SK-N-SH (cell line): Measurements from ENCODE around the gene THADA. TPM values are rescaled to one million over a fixed set of nuclear protein-coding genes. Genes with fewer than 3 reads are reported as not detected.

Experiments used
- CTCF ChIA-PET: fragments of 300-600, 350-600 bp; formaldehyde crosslinking; extraction: SDS; loops from one replicate; lab custom pipeline; 2021; lab: Yijun Ruan, JAX
- POLR2A ChIA-PET: fragments of 350-600 bp; sonication (Branson Sonifier 250); formaldehyde crosslinking; extraction: SDS; loops from one replicate; lab custom pipeline; 2020; ENCODE audit warnings: antibody characterized with exemption, inconsistent platforms; lab: Yijun Ruan, JAX
- DNase-seq: peaks from one replicate; pipeline ENCODE4 v3.0.0; 2012
- H2AFZ ChIP-seq: fragments of 200-600 bp; sonication (generic); 2 replicates; pipeline ENCODE4 v1.8.1; 2016; ENCODE audit warnings: antibody characterized with exemption, mild to moderate bottlenecking, low read depth
- H3F3A ChIP-seq: fragments of 200-600 bp; sonication (generic); replicated peaks from 2 replicates; pipeline ENCODE3; 2016; ENCODE audit warnings: antibody characterized with exemption, mild to moderate bottlenecking; ENCODE audit not compliant: insufficient read depth
- H3K27ac ChIP-seq, 2 experiments: fragments of 200-500 bp in 1 of 2; fragments of 200-600 bp in 1 of 2; sonication (Bioruptor generic) in 1 of 2; sonication (generic), shearing (Covaris generic) in 1 of 2; 2 replicates each; pipeline versions ENCODE4 v1.5.1 to v1.6.1; 2014 to 2016; ENCODE audit warnings: low read depth in 2 of 2, inconsistent platforms in 1 of 2, low read length in 1 of 2, mild to moderate bottlenecking in 1 of 2, mixed read lengths in 1 of 2
- H3K27me3 ChIP-seq: fragments of 200-600 bp; sonication (generic), shearing (Covaris generic); 2 replicates; pipeline ENCODE4 v1.6.1; 2016; ENCODE audit warnings: mixed run types; ENCODE audit not compliant: insufficient read depth
- H3K36me3 ChIP-seq, 2 experiments: fragments of 200-500 bp in 1 of 2; fragments of 200-600 bp in 1 of 2; sonication (Bioruptor generic) in 1 of 2; sonication (generic) in 1 of 2; replicated peaks in 1 of 2; 2 replicates each; pipeline versions ENCODE3 to v1.5.1; 2014 to 2016; ENCODE audit warnings: low read length in 1 of 2, mild to moderate bottlenecking in 1 of 2; ENCODE audit not compliant: insufficient read depth in 2 of 2, control insufficient read depth in 1 of 2
- H3K4me1 ChIP-seq, 2 experiments: fragments of 200-500 bp in 1 of 2; fragments of 200-600 bp in 1 of 2; sonication (Bioruptor generic) in 1 of 2; sonication (generic), shearing (Covaris generic) in 1 of 2; 2 replicates each; pipeline versions ENCODE4 v1.5.1 to v1.6.1; 2014 to 2016; ENCODE audit warnings: low read depth in 1 of 2, low read length in 1 of 2, mixed run types in 1 of 2; ENCODE audit not compliant: insufficient read depth in 2 of 2, control insufficient read depth in 1 of 2
- H3K4me2 ChIP-seq: fragments of 200-600 bp; sonication (generic), shearing (Covaris generic); 2 replicates; pipeline ENCODE4 v1.6.1; 2017; ENCODE audit warnings: mixed run types
- H3K4me3 ChIP-seq, 2 experiments: fragments of 200-500 bp in 1 of 2; fragments of 200-600 bp in 1 of 2; sonication (Bioruptor generic) in 1 of 2; sonication (generic), shearing (Covaris generic) in 1 of 2; 2 replicates each; pipeline versions ENCODE4 v1.5.1 to v1.8.1; 2014 to 2016; ENCODE audit warnings: low read depth in 2 of 2, inconsistent platforms in 1 of 2, low read length in 1 of 2, mild to moderate bottlenecking in 1 of 2, mixed read lengths in 1 of 2, moderate library complexity in 1 of 2
- H3K79me2 ChIP-seq: fragments of 200-600 bp; sonication (generic); 2 replicates; pipeline ENCODE4 v1.8.1; 2017; ENCODE audit warnings: mild to moderate bottlenecking; ENCODE audit not compliant: insufficient read depth
- H3K9ac ChIP-seq: fragments of 200-600 bp; sonication (generic); 2 replicates; pipeline ENCODE4 v1.6.1; 2017; ENCODE audit warnings: mixed run types
- H3K9me2 ChIP-seq: fragments of 200-600 bp; sonication (generic); 2 replicates; pipeline ENCODE4 v1.6.1; 2017; ENCODE audit warnings: mixed run types
- H3K9me3 ChIP-seq: fragments of 200-600 bp; sonication (generic); 2 replicates; pipeline ENCODE4 v1.6.1; 2017; ENCODE audit warnings: mixed run types, mild to moderate bottlenecking, moderate library complexity
- H4K20me1 ChIP-seq: fragments of 200-600 bp; sonication (generic); 2 replicates; pipeline ENCODE4 v1.6.1; 2017; ENCODE audit warnings: mild to moderate bottlenecking, mixed run types; ENCODE audit not compliant: insufficient read depth
- CTCF ChIP-seq: fragments of 200-600 bp; sonication (generic); IDR thresholded peaks from 2 replicates; pipeline ENCODE4 v1.6.1; 2017; ENCODE audit warnings: antibody characterized with exemption, mild to moderate bottlenecking, moderate library complexity
- EP300 ChIP-seq, 2 experiments: IDR thresholded peaks; 2 replicates each; pipeline versions ENCODE4 v1.4.0 to v1.6.1; 2012; ENCODE audit warnings: borderline replicate concordance in 1 of 2, low read depth in 1 of 2, low read length in 1 of 2
- EZH2phosphoT487 ChIP-seq: fragments of 200-600 bp; sonication (generic); IDR thresholded peaks from 2 replicates; pipeline ENCODE4 v1.6.1; 2017; ENCODE audit warnings: low read depth, mixed run types, mild to moderate bottlenecking, antibody characterized with exemption, moderate library complexity, borderline replicate concordance
- FOSL2 ChIP-seq: IDR thresholded peaks from 2 replicates; pipeline ENCODE4 v1.4.0; 2012; ENCODE audit warnings: low read depth, mild to moderate bottlenecking, moderate library complexity, borderline replicate concordance
- FOXM1 ChIP-seq: IDR thresholded peaks from 2 replicates; pipeline ENCODE4 v1.4.0; 2012; ENCODE audit warnings: low read depth, mild to moderate bottlenecking
- GABPA ChIP-seq: IDR thresholded peaks from 2 replicates; pipeline ENCODE4 v1.4.0; 2012; ENCODE audit warnings: low read depth, mild to moderate bottlenecking
- GATA2 ChIP-seq: sonication (generic); formaldehyde crosslinking; IDR thresholded peaks from 2 replicates; pipeline ENCODE4 v1.5.0; 2020; ENCODE audit warnings: mild to moderate bottlenecking, missing genetic modification reagents
- JUND ChIP-seq: IDR thresholded peaks from 2 replicates; pipeline ENCODE4 v1.4.0; 2012
- MAX ChIP-seq: IDR thresholded peaks from 2 replicates; pipeline ENCODE4 v1.4.0; 2012; ENCODE audit warnings: low read depth
- MEF2A ChIP-seq: IDR thresholded peaks from 2 replicates; pipeline ENCODE4 v1.4.0; 2012; ENCODE audit warnings: low read depth, borderline replicate concordance
- NRF1 ChIP-seq: IDR thresholded peaks from 2 replicates; pipeline ENCODE4 v1.6.1; 2012; ENCODE audit warnings: low read depth, mild to moderate bottlenecking, low read length
- PBX3 ChIP-seq: IDR thresholded peaks from 2 replicates; pipeline ENCODE4; 2012
- RAD21 ChIP-seq: IDR thresholded peaks from 2 replicates; pipeline ENCODE4 v1.6.1; 2012; ENCODE audit warnings: mild to moderate bottlenecking, low read length
- RCOR1 ChIP-seq: fragments of 150-350 bp; IDR thresholded peaks from 2 replicates; pipeline ENCODE4 v1.6.1; 2017; ENCODE audit warnings: antibody characterized with exemption, low read length
- RFX5 ChIP-seq: IDR thresholded peaks from 2 replicates; pipeline ENCODE4 v1.6.1; 2012; ENCODE audit warnings: mild to moderate bottlenecking, improper control_type of control experiment, low read length
- RXRA ChIP-seq: IDR thresholded peaks from 2 replicates; pipeline ENCODE4 v1.4.0; 2012; ENCODE audit warnings: low read depth, mild to moderate bottlenecking, borderline replicate concordance
- SIN3A ChIP-seq: IDR thresholded peaks from 2 replicates; pipeline ENCODE4 v1.6.1; 2012; ENCODE audit warnings: low read depth, mild to moderate bottlenecking, low read length, moderate library complexity, borderline replicate concordance
- TAF1 ChIP-seq: IDR thresholded peaks from 2 replicates; pipeline ENCODE4 v1.6.1; 2012; ENCODE audit warnings: low read depth, mild to moderate bottlenecking, low read length, moderate library complexity, borderline replicate concordance
- TCF12 ChIP-seq: IDR thresholded peaks from 2 replicates; pipeline ENCODE4 v1.4.0; 2012
- TEAD4 ChIP-seq: IDR thresholded peaks from 2 replicates; pipeline ENCODE4 v1.4.0; 2012; ENCODE audit warnings: mild to moderate bottlenecking, borderline replicate concordance; ENCODE audit not compliant: insufficient read depth
- USF1 ChIP-seq: IDR thresholded peaks from 2 replicates; pipeline ENCODE4 v1.4.0; 2012; ENCODE audit warnings: low read depth, borderline replicate concordance
- YY1 ChIP-seq: IDR thresholded peaks from 2 replicates; pipeline ENCODE4 v1.4.0; 2012; ENCODE audit warnings: low read depth, mild to moderate bottlenecking
- WGBS: methylation state at CpG from one replicate; pipeline ENCODE4 v1.1.6; 2017; ENCODE audit warnings: low lambda C conversion rate; 5-methylcytosine and 5-hydroxymethylcytosine counted together
- polyA plus RNA-seq, 3 experiments: library from polyadenylated mRNA; depleted of rRNA; stranded (reverse); fragments of >200 nt; gene quantifications; 2 replicates each; pipeline ENCODE4 v1.2.3, GENCODE V29; 2012

THADA gene
- polyA plus RNA-seq, 1 of the 3 experiments (the other 2 are of a cell fraction): 25.6 TPM

GRCh38 chr2:43592443-43592842 is 3.4 kb downstream of the THADA start:
- Histone ChIP-seq H3K27me3 (no peaks in the 10 kb centered on the region), H4K20me1 (no peaks in the 10 kb centered on the region), H3K9me2 (no peaks in the 10 kb centered on the region), H3K4me2 (peak overlapping the region; percentile 16), H3K9me3 (no peaks in the 10 kb centered on the region), H3K79me2 (peaks cover 26% of the 10 kb centered on the region), H3K27ac (peak overlapping the region in 1 of 2 experiments; percentile 67; a peak in 2 of 4 replicates), H3F3A (peaks cover 26% of the 10 kb centered on the region), H2AFZ (no peak overlapping the region; the same call in 1 of the 2 replicates), H3K4me3 (no peak overlapping the region; a peak in 1 of 4 replicates), H3K9ac (peak overlapping the region; percentile 7; the same call in 1 of the 2 replicates), H3K36me3 (peaks cover 42 to 44% of the 10 kb centered on the region in 2 experiments), H3K4me1 (peaks cover 7 to 11% of the 10 kb centered on the region in 2 experiments; a peak in 3 of 4 replicates)
- ChIA-PET POLR2A (no interaction called here), CTCF (interaction anchor here (1.2 kb wide), 1 partner anchor 15 kb away, joined by 3 read pairs; no protein-coding TSS in a partner anchor)
- no peak for DNase-seq
- TF ChIP-seq YY1: no peak
- peak; percentile 31 for TF ChIP-seq JUND
- no peak for TF ChIP-seq SIN3A
- no peak for TF ChIP-seq NRF1
- peak; percentile 49 for TF ChIP-seq CTCF
- TF ChIP-seq TCF12: 0 out of 2 replicates have a peak, but pooled peaks have one; percentile 27
- peak; percentile 30; the same call in 1 of the 2 replicates for TF ChIP-seq FOSL2
- TF ChIP-seq PBX3: peak; percentile 32

- no peak for DNase-seq
- Histone ChIP-seq H3K4me2 (no peak overlapping the region), H3K27me3 (no peaks in the 10 kb centered on the region), H2AFZ (no peak overlapping the region), H3K9me2 (no peaks in the 10 kb centered on the region), H3K27ac (no peak overlapping the region), H3K4me1 (no peaks in the 10 kb centered on the region), H4K20me1 (no peaks in the 10 kb centered on the region), H3K9me3 (no peaks in the 10 kb centered on the region), H3F3A (no peaks in the 10 kb centered on the region), H3K36me3 (peaks cover 78 to 89% of the 10 kb centered on the region in 2 experiments), H3K4me3 (no peak overlapping the region), H3K79me2 (no peaks in the 10 kb centered on the region), H3K9ac (no peak overlapping the region)
- CTCF ChIA-PET: interaction anchor here (1.8 to 2.4 kb wide), 2 partner anchors 9 to 10 kb away, joined by 9 to 12 read pairs; partner anchors contain the start of gene THADA
- 91% methylated on average over 3 of the region's 3 CpGs for WGBS
- TF ChIP-seq TEAD4 (no peak), RAD21 (no peak), RFX5 (no peak), JUND (no peak), CTCF (no peak), TAF1 (no peak), FOXM1 (no peak), USF1 (no peak), EP300 (IDR thresholded peaks at IDR 0.05; ENCODE audit: borderline replicate concordance in 1 of 2, low read depth in 1 of 2, low read length in 1 of 2) (no peak), GATA2 (no peak), YY1 (no peak), GABPA (no peak), RXRA (no peak), RCOR1 (no peak), EZH2phosphoT487 (no peak), MAX (no peak), MEF2A (no peak)
- POLR2A ChIA-PET: no interaction called here
Observed at GRCh38 chr2:43585708-43586107, 10.1 kb downstream of the THADA start.
